GM23338 (cell line): ENCODE measurements around the gene PPP1R3G.

Experiments used
- CREB1 ChIP-seq: fragments of 250-450 bp; sonication (Bioruptor Pico); IDR thresholded peaks from 2 replicates; pipeline ENCODE4 v1.5.0; 2020; ENCODE audit warnings: low read depth, mild to moderate bottlenecking, moderate library complexity
- EZH2 ChIP-seq: fragments of 200-600 bp; sonication (generic); IDR thresholded peaks from one replicate; pipeline ENCODE4 v1.8.0; 2017; ENCODE audit warnings: antibody characterized with exemption, mild to moderate bottlenecking, low read depth; ENCODE audit not compliant: unreplicated experiment
- EZH2phosphoT487 ChIP-seq: fragments of 200-600 bp; sonication (generic); IDR thresholded peaks from one replicate; pipeline ENCODE4 v1.8.1; 2018; ENCODE audit warnings: antibody characterized with exemption; ENCODE audit not compliant: unreplicated experiment
- POLR2AphosphoS5 ChIP-seq: IDR thresholded peaks from 2 replicates; pipeline ENCODE4 v1.6.1; 2016; ENCODE audit warnings: antibody characterized with exemption, low read depth
- TF ChIP-seq, protein P1 (sequence below), 2 experiments: fragments of 200-600 bp in 1 of 2; sonication (generic) in 1 of 2; conservative IDR thresholded peaks; 2 replicates each; pipeline versions ENCODE4 v1.5.1 to v1.6.1; 2016 to 2017; ENCODE audit warnings: antibody characterized with exemption in 2 of 2, low read depth in 2 of 2, mild to moderate bottlenecking in 2 of 2, moderate library complexity in 1 of 2
- TF ChIP-seq, protein P2 (sequence below): IDR thresholded peaks from one replicate; pipeline ENCODE4 v1.6.1; 2018; ENCODE audit warnings: antibody characterized with exemption; ENCODE audit not compliant: unreplicated experiment

DNA sequence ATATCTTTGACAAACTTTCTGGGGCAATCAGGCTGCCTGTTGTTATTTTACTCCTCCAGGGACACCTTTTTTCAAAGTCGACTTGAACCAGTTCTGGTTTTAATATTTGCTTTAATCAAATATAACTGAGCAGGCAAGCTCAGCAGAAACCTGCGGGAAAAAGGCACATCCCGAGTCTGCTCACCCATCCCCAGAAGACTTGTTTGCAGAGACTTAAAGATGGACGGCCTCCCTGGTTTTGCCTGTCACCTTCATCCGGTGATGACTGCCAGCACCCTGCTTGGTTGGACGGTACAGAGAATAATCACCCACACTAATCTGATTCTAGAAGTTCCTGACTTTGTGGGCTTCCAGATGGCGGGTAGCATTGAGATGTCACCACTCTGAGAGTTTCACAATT, 36.8 kb downstream of the PPP1R3G start:
- TF ChIP-seq POLR2AphosphoS5 (no peak), EZH2 (no peak), CREB1 (CRISPR knock-in tag) (no peak), EZH2phosphoT487 (no peak)
- TF ChIP-seq, protein P1, sequence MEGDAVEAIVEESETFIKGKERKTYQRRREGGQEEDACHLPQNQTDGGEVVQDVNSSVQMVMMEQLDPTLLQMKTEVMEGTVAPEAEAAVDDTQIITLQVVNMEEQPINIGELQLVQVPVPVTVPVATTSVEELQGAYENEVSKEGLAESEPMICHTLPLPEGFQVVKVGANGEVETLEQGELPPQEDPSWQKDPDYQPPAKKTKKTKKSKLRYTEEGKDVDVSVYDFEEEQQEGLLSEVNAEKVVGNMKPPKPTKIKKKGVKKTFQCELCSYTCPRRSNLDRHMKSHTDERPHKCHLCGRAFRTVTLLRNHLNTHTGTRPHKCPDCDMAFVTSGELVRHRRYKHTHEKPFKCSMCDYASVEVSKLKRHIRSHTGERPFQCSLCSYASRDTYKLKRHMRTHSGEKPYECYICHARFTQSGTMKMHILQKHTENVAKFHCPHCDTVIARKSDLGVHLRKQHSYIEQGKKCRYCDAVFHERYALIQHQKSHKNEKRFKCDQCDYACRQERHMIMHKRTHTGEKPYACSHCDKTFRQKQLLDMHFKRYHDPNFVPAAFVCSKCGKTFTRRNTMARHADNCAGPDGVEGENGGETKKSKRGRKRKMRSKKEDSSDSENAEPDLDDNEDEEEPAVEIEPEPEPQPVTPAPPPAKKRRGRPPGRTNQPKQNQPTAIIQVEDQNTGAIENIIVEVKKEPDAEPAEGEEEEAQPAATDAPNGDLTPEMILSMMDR (conservative IDR thresholded peaks at IDR 0.05; ENCODE audit: low read depth in 2 of 2) = no peak
- TF ChIP-seq, protein P2, sequence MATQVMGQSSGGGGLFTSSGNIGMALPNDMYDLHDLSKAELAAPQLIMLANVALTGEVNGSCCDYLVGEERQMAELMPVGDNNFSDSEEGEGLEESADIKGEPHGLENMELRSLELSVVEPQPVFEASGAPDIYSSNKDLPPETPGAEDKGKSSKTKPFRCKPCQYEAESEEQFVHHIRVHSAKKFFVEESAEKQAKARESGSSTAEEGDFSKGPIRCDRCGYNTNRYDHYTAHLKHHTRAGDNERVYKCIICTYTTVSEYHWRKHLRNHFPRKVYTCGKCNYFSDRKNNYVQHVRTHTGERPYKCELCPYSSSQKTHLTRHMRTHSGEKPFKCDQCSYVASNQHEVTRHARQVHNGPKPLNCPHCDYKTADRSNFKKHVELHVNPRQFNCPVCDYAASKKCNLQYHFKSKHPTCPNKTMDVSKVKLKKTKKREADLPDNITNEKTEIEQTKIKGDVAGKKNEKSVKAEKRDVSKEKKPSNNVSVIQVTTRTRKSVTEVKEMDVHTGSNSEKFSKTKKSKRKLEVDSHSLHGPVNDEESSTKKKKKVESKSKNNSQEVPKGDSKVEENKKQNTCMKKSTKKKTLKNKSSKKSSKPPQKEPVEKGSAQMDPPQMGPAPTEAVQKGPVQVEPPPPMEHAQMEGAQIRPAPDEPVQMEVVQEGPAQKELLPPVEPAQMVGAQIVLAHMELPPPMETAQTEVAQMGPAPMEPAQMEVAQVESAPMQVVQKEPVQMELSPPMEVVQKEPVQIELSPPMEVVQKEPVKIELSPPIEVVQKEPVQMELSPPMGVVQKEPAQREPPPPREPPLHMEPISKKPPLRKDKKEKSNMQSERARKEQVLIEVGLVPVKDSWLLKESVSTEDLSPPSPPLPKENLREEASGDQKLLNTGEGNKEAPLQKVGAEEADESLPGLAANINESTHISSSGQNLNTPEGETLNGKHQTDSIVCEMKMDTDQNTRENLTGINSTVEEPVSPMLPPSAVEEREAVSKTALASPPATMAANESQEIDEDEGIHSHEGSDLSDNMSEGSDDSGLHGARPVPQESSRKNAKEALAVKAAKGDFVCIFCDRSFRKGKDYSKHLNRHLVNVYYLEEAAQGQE = no peak
